Fibroblast of mammary gland (primary cell): Measurements from ENCODE around the gene ALOXE3.
"Not testable (repeated sequence)": the region's sequence is repeated elsewhere in the genome, so short reads cannot be mapped to it uniquely, and the experiment has no call there.

Experiments used
- DNase-seq: peaks from one replicate; pipeline ENCODE4 v3.0.0-alpha.2; 2010; ENCODE audit warnings: low read depth
- H3K4me3 ChIP-seq: 2 replicates; pipeline ENCODE4 v1.5.1; 2011; ENCODE audit warnings: low read depth, mild to moderate bottlenecking, low read length, moderate library complexity; ENCODE audit not compliant: control insufficient read depth
- CTCF ChIP-seq: conservative IDR thresholded peaks from 2 replicates; pipeline ENCODE4 v1.5.1; 2011; ENCODE audit warnings: low read depth, low read length, inconsistent platforms; ENCODE audit not compliant: control insufficient read depth, insufficient read depth

ALOXE3 gene

GRCh38 chr17:8079291-8080207 lies 38.8 kb downstream of the ALOXE3 start:
- peak; percentile 59 for TF ChIP-seq CTCF
- DNase-seq = peak; percentile 39
- peak overlapping the region; percentile 37 for H3K4me3 ChIP-seq

GRCh38 chr17:8077939-8078338 lies 40.4 kb downstream of the ALOXE3 start:
- not testable (repeated sequence) for H3K4me3 ChIP-seq, DNase-seq

- no peak overlapping the region for H3K4me3 ChIP-seq
- no peak for DNase-seq
- no peak for TF ChIP-seq CTCF
Measured at GRCh38 chr17:8076502-8077266, 41.6 kb downstream of the ALOXE3 start.

DNA sequence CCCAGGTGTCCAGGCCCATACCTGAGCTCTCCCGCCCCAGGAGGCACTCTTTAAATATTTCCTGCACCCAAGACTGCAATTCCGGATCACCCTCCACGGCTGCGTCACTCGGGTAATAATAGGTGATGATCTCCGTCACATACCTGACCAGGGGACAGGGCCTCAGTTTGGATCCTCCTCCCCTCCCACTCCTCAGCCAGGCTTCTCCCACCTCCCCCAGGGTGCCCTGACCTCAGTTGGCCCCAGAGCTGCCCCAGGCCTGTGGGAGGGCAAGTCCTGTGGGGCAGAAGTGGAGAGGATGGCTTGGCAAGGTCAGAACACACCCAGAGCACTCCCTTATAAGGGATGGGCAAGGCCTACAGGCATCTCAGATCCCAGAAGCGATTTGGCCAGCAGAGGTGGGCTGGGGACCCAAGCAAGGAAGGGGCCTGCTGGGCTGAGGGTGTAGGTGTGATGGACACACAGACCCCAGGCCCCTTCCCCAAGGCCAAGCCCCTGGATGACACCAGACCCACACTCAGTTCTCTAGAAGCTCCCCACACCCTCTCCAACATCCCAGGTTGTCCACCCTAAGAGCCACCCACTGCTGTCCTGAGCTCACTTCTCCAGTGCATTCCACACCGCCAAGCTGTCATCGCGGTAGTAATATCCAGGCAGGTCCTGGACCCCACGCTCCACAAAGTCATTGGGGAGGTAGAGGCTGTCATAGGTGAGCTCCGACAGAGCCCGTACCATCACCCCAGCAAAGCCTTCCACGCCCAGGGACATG lies 42.6 kb downstream of the ALOXE3 start:
- TF ChIP-seq CTCF = no peak
- no peak for DNase-seq
- H3K4me3 ChIP-seq = no peak overlapping the region

DNA sequence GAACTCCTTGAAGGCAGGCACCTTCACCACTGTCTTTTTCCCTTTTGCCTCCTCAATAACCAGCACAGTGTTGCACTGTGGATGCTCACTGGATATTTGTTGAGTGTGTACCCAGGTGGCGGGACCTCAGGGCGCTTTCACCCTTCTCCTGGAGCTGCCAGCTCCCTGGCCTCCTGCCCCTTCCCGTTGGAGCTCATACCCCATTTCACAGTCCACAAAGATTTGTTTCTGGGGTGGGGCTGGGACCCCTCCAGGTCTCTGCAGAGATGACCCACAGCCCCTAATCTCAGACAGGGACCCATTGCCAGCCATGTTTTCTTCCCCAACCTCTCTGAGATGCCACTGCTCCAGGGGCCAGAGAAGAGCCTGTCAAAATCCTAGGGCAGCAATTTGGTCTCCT lies 43.2 kb downstream of the ALOXE3 start:
- no peak overlapping the region for H3K4me3 ChIP-seq
- TF ChIP-seq CTCF = no peak
- DNase-seq = no peak

DNA sequence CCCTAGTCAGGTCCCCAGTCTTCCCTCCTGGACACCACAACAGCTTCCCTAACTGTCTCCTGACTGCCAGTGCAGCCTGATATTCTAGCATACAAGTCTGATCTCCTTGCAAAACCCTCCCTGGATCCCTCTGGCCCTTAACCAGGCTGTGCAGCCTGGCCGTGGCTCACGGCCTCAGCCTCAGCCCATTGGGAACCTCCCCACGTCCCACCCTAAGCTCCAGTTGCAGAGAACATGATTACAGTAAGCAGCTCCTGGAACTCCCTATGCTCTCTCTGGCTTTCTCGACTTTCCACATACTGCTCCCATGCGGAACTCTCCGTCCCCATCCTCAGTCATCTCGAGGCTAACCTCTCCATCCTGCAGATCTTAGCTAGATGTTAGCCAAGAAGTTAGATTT lies 43.8 kb downstream of the ALOXE3 start:
- no peak for TF ChIP-seq CTCF
- no peak for DNase-seq
- H3K4me3 ChIP-seq = no peak overlapping the region
